Stomach (tissue), 9 donors: ENCODE data around the gene BCAR1. TPM values are rescaled to one million over a fixed set of nuclear protein-coding genes. Genes with fewer than 3 reads are reported as not detected.
A peak's percentile ranks its signal among the peaks of the same experiment; 100 is the strongest.

Experiments
- DNase-seq, 2 donors: peaks; one replicate each; pipeline versions ENCODE4 v3.0.0 to v3.0.0-alpha.2; 2013 to 2019
- H3K27ac ChIP-seq, 5 donors: fragments of 200-600 bp in 4 of 5; sonication (generic) in 4 of 5; one replicate each; pipeline ENCODE4 v1.5.1; 2013 to 2019; ENCODE audit warnings: mild to moderate bottlenecking in 1 of 5, moderate library complexity in 1 of 5
- H3K27me3 ChIP-seq, 3 donors: fragments of 200-600 bp; sonication (generic); one replicate each; pipeline ENCODE4 v1.5.1; 2017 to 2019; ENCODE audit warnings: mixed run types in 1 of 3
- H3K36me3 ChIP-seq, 4 donors: fragments of 200-600 bp; sonication (generic); 1 replicate in 3 of 4; 2 replicates in 1 of 4; pipeline ENCODE4 v1.5.1; 2016 to 2019
- H3K4me1 ChIP-seq, 4 donors: fragments of 200-600 bp; sonication (generic); one replicate each; pipeline ENCODE4 v1.5.1; 2016 to 2019
- H3K4me3 ChIP-seq, 4 donors: fragments of 200-600 bp; sonication (generic) in 3 of 4; one replicate each; pipeline ENCODE4 v1.5.1; 2016 to 2019; ENCODE audit warnings: mild to moderate bottlenecking in 1 of 4
- H3K9me3 ChIP-seq, 4 donors: fragments of 200-600 bp; sonication (generic); one replicate each; pipeline ENCODE4 v1.5.1; 2016 to 2019
- EP300 ChIP-seq: sonication (generic); formaldehyde crosslinking; IDR thresholded peaks from one replicate; pipeline ENCODE4 v1.6.1; 2017; ENCODE audit warnings: antibody characterized with exemption
- POLR2A ChIP-seq, 4 donors: fragments of 450-650 bp; IDR thresholded peaks; one replicate each; pipeline ENCODE4 v1.6.1; 2016; ENCODE audit warnings: antibody characterized with exemption in 4 of 4, control low read depth in 2 of 4, mild to moderate bottlenecking in 1 of 4, moderate library complexity in 1 of 4
- POLR2AphosphoS5 ChIP-seq, 3 donors: sonication (generic); formaldehyde crosslinking; IDR thresholded peaks; one replicate each; pipeline ENCODE4 v1.6.1; 2016; ENCODE audit warnings: antibody characterized with exemption in 3 of 3
- WGBS, 5 donors: extraction: QIAGEN DNeasy Blood & Tissue Kit in 3 of 5; methylation state at CpG; one replicate each; pipeline versions ENCODE4 v1.1.5 to v1.1.7; 2013 to 2018; 5-methylcytosine and 5-hydroxymethylcytosine counted together
- intact Hi-C: fragments of 100-400 bp; cut with DNase I; formaldehyde crosslinking; loops from one replicate; pipeline ENCODE4 v1.15.1; 2023; ENCODE audit warnings: low total_unique reads
- polyA plus RNA-seq, 3 donors: library from polyadenylated mRNA; stranded (reverse); fragments of 200-250 nt; gene quantifications; one replicate each; pipeline ENCODE4 v1.2.3, GENCODE V29; 2013
- total RNA-seq, 5 donors: library from RNA; depleted of rRNA; stranded (reverse); fragments of >200 nt; gene quantifications; one replicate each; pipeline versions ENCODE4 v1.1.0 to v1.2.3, GENCODE V29; 2014 to 2016
- TF ChIP-seq, protein P1 (sequence below), 7 experiments: fragments of 450-650 bp in 4 of 7; fragments of 200-600 bp in 3 of 7; sonication (generic) in 3 of 7; IDR thresholded peaks; one replicate each; pipeline ENCODE4 v1.5.1; 2016 to 2019; ENCODE audit warnings: antibody characterized with exemption in 7 of 7, control low read depth in 2 of 7, mild to moderate bottlenecking in 1 of 7
- donor health status: healthy with polysubstance abuse.
- donor health status: Bipolar disorder and iron deficiency.
- donor health status: healthy.

Gene BCAR1
- total and polyA plus RNA-seq, 8 donors, result 34.7 to 219 (median 56.8) TPM

GRCh38 chr16:75289189-75289588 is 37.8 kb upstream of the BCAR1 start:
- DNase-seq, result peak in 1 of 2 donors; percentile 56
- Histone ChIP-seq H3K36me3 (peaks cover 16 to 44% (median 36%) of the 10 kb centered on the region in 4 donors), H3K4me1 (peaks cover 0 to 16% (median 7%) of the 10 kb centered on the region in 4 donors), H3K27ac (peak overlapping the region in 2 of 5 donors; percentile 45 to 59), H3K9me3 (no peaks in the 10 kb centered on the region), H3K27me3 (no peaks in the 10 kb centered on the region), H3K4me3 (no peak overlapping the region)
- peak; percentile 10 to 60 (median 51) for TF ChIP-seq POLR2AphosphoS5 (IDR thresholded peaks at IDR 0.05)
- TF ChIP-seq, protein P1, sequence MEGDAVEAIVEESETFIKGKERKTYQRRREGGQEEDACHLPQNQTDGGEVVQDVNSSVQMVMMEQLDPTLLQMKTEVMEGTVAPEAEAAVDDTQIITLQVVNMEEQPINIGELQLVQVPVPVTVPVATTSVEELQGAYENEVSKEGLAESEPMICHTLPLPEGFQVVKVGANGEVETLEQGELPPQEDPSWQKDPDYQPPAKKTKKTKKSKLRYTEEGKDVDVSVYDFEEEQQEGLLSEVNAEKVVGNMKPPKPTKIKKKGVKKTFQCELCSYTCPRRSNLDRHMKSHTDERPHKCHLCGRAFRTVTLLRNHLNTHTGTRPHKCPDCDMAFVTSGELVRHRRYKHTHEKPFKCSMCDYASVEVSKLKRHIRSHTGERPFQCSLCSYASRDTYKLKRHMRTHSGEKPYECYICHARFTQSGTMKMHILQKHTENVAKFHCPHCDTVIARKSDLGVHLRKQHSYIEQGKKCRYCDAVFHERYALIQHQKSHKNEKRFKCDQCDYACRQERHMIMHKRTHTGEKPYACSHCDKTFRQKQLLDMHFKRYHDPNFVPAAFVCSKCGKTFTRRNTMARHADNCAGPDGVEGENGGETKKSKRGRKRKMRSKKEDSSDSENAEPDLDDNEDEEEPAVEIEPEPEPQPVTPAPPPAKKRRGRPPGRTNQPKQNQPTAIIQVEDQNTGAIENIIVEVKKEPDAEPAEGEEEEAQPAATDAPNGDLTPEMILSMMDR (IDR thresholded peaks at IDR 0.05), result no peak
- TF ChIP-seq EP300, result no peak
- intact Hi-C loops, result no loop called here

GRCh38 chr16:75288596-75289120 is 37.2 kb upstream of the BCAR1 start:
- intact Hi-C loops, result no loop called here
- Histone ChIP-seq H3K36me3 (peaks cover 16 to 41% (median 31%) of the 10 kb centered on the region in 4 donors), H3K4me3 (no peak overlapping the region), H3K27me3 (no peaks in the 10 kb centered on the region), H3K9me3 (no peaks in the 10 kb centered on the region), H3K4me1 (peaks cover 0 to 12% (median 5%) of the 10 kb centered on the region in 4 donors), H3K27ac (peak overlapping the region in 3 of 5 donors; percentile 34 to 59 (median 45))
- 82 to 94% (median 88%) methylated on average over 9 to 10 of the region's 10 CpGs for WGBS, 5 donors
- peak in 1 of 2 donors; percentile 28 for DNase-seq
- no peak for TF ChIP-seq POLR2A (IDR thresholded peaks at IDR 0.05)

DNA sequence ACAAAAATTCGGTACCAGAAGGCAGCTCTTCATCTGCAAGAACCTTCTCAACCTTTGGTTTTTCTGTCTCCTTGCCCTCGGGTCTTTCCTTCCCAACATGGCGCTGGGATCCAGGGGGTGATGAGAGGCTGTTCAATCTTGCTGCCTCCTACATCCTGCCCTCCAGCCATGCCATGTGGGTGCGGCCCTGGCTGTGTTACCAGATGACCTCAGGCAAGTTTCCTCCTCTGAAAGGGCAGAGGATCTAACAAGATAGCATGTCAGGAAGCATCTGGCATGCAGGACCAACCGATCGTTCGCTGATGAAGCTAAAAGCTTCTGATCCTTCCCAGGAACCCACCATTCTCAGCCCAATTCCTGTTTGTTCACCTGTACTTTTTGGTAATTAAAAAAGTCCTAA is 36.8 kb upstream of the BCAR1 start:
- intact Hi-C loops, result no loop called here
- H3K4me3 ChIP-seq, result no peak overlapping the region
- peak overlapping the region in 1 of 5 donors; percentile 45 for H3K27ac ChIP-seq
- no peaks in the 10 kb centered on the region for H3K9me3 ChIP-seq
- H3K27me3 ChIP-seq, result no peaks in the 10 kb centered on the region
- WGBS, 5 donors, result 77 to 88% (median 81%) methylated on average over 6 to 7 of the region's 7 CpGs
- H3K36me3 ChIP-seq, result peaks cover 16 to 36% (median 26%) of the 10 kb centered on the region in 4 donors
- DNase-seq, result no peak
- no peak for TF ChIP-seq EP300
- TF ChIP-seq, protein P1 (IDR thresholded peaks at IDR 0.05), result no peak
- TF ChIP-seq POLR2AphosphoS5 (IDR thresholded peaks at IDR 0.05), result no peak
- TF ChIP-seq POLR2A (IDR thresholded peaks at IDR 0.05), result no peak
- H3K4me1 ChIP-seq, result peaks cover 0 to 10% (median 3%) of the 10 kb centered on the region in 4 donors

DNA sequence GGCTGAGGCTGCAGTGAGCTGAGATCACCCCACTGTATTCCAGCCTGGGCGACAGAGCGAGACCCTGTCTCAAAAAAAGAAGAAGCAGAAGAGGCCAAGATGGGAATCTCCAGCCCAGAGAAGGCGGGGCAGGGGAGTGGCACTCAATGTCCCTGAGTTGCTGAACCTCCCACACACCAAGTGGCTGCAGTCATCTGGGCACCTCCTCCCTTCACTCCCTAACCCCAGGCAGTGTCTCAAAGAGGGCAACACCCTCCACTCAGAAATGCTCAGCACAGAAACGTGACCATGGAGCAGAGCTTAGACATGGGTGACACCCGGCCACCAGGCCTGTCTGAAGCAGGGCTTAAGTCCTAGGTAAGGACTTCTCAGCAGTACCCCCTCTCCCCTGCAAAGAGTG is 36.3 kb upstream of the BCAR1 start:
- intact Hi-C loops, result no loop called here
- no peak overlapping the region for H3K4me3 ChIP-seq
- WGBS, 5 donors, result 77 to 87% (median 86%) methylated on average over 3 to 5 of the region's 5 CpGs
- TF ChIP-seq, protein P1 (IDR thresholded peaks at IDR 0.05), result no peak
- TF ChIP-seq EP300 (no peak), POLR2A (IDR thresholded peaks at IDR 0.05) (no peak), POLR2AphosphoS5 (IDR thresholded peaks at IDR 0.05) (no peak)
- no peaks in the 10 kb centered on the region for H3K9me3 ChIP-seq
- no peak overlapping the region for H3K27ac ChIP-seq
- H3K4me1 ChIP-seq, result peaks cover 0 to 10% (median under 1%) of the 10 kb centered on the region in 4 donors
- H3K27me3 ChIP-seq, result no peaks in the 10 kb centered on the region
- H3K36me3 ChIP-seq, result peaks cover 14 to 31% (median 22%) of the 10 kb centered on the region in 4 donors
- DNase-seq, result no peak

GRCh38 chr16:75286389-75286788 is 35.0 kb upstream of the BCAR1 start:
- no peaks in the 10 kb centered on the region for H3K27me3 ChIP-seq
- no peak overlapping the region for H3K27ac ChIP-seq
- H3K4me3 ChIP-seq, result no peak overlapping the region
- no peaks in the 10 kb centered on the region for H3K9me3 ChIP-seq
- peaks cover 5 to 18% (median 10%) of the 10 kb centered on the region in 4 donors for H3K36me3 ChIP-seq
- H3K4me1 ChIP-seq, result peaks cover 0 to 10% (median 0%) of the 10 kb centered on the region in 4 donors
- TF ChIP-seq POLR2A (IDR thresholded peaks at IDR 0.05) (no peak), POLR2AphosphoS5 (IDR thresholded peaks at IDR 0.05) (no peak)
- 84 to 87% (median 85%) methylated on average over 6 of the region's 6 CpGs for WGBS, 5 donors
- intact Hi-C loops, result no loop called here
- DNase-seq, result no peak
